Umbilical cord (tissue), 2 donors: ENCODE measurements around the gene ANKRD50. TPM values are rescaled to one million over a fixed set of nuclear protein-coding genes. Genes with fewer than 3 reads are reported as not detected.

ENCODE experiments used
- DNase-seq: peaks from one replicate; pipeline ENCODE4 v3.0.0-alpha.2; 2015; ENCODE audit warnings: low spot score
- total RNA-seq: library from RNA; depleted of rRNA; stranded (reverse); fragments of >200 nt; gene quantifications from one replicate; pipeline ENCODE4 v1.2.3, GENCODE V29; 2014; ENCODE audit warnings: low replicate concordance; ENCODE audit not compliant: insufficient read depth

Gene ANKRD50
- total RNA-seq, 1 donor from 2014 or later, result 69.1 TPM

DNA sequence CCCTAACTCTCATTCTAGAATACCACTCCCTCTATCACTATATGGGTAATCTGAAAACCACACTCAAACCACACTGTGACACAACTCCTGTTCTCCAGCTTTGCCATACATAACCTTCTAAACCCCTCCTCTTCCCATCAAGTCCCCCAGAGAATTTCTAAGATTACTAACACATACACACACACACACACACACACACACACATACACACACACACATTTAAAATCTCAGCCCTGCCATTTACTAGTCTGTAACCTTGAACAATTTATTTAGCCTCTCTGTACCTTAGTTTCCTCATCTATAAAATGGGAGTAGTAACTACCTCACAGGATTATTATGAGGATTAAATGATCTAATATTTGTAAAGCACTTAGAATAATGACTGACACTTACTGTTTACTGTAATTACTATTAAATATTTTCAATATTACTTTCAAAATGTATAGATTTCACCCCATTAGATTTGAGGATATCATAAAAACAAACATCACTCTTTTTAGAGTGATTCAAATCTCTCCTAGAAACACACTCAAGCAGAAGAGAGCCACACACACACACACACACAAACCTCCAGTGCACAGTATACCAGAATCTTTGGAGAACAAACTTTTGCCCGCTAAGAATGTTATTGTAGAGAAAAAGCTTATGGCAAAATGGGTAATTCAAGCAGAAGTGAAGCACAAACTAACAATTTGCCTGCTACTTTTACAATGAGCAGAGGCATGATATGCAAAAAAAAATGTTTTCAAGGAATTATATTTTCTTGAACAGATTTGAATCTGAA is 3.8 kb downstream of the ANKRD50 start:
- DNase-seq, result no peak

DNA sequence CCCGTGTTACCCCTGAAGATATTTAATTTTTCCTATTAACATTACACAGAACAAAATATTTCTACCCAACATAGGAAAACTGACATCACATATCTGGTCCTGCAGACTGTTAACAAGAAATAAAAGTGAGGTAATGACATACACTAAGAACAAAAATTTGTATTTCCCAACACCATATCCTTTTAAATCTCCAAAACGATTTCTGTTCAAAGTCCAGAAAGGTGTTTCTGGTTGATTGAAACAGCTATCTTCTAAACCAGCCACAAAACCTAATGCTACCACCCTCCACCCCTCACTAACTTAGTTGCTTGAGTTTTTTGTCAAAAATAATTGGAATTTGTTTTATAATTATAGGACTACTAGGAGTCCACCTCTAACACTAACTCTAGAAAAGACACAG is 7.1 kb downstream of the ANKRD50 start:
- DNase-seq, result no peak

DNA sequence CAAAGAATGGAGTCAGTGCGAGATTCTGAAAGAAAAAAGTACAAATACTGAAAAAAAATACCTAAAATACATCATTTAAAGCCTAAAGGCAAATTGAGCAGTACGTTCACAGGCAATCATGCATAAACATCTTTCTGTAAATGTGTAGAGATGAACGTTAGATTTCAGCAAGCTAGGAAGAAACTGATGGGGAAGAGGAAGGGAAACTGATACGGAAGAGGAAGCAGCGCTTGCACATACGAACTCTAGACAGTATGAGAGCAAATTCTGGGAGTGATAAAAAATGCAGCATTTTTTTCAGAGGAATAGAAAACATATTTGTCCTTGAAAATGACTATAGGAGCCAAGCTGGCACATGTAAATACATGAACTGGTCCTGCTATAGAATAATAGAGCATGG is 9.4 kb downstream of the ANKRD50 start:
- peak; percentile 5 for DNase-seq

DNA sequence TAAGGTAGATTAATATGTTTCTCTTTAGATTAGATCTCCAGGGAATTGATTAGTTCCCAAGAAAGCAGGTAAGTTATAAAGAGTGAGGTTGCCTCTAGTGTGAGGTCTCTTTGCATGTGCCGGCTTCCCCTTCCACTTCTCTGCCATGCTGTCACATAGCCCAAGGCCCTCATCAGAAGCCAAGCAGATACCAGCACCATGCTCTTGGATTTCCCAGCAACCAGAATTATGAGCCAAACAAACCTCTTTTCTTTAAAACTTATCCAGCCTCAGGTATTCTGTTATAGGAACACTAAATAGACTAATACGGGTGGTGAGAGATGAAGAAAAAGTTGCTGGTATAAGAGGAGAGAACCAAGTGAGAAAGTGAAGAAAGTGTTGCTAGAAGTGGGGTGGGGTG is 15.1 kb downstream of the ANKRD50 start:
- no peak for DNase-seq

DNA sequence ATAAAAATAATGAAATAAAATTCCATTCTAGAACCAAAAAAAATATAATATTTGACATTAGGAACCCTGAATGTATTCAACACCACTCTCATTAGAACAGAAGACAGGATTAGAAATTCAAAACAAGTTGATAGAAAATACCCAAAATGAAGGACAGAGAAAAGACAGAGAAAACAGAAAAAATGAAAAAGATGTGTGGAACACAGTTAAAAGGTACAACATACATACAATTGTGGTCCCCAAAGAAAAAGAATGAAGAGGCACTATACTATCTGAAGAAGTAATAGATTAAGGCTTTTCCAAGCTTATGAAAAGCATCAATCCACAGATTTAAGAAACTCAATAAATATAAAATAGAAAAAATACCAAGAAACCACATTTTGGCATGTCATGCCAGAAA is 16.4 kb downstream of the ANKRD50 start:
- DNase-seq, result no peak

DNA sequence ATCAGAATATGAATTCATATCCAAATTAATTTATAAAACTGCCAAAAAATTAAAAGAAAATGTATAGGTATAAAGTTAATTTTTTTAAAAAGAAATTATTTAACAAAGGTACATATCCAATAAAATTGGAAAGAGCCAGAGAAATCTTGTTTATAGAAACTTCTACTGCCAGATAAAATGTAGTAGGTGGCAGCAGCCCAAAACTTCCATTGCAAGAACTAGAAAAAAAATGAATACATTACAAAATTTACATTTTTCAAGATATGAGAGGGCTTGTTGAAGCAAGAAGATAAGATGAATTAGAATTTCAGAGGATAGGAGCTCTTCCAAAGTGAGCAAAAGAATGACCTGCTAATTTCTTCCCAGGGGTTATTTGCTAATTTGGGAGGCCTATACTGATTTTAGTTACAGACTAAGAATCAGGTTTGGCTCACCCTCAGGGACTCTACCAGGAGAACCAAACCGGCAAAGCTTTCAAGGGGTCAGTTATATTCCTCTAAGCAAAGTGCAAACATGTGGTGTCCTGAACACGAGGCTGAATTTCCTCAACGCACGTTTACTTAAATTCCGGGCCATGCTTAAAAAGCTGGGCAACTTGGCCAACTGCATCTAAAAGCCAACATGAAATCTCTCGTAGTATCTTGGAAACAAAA is 17.5 kb downstream of the ANKRD50 start:
- no peak for DNase-seq

DNA sequence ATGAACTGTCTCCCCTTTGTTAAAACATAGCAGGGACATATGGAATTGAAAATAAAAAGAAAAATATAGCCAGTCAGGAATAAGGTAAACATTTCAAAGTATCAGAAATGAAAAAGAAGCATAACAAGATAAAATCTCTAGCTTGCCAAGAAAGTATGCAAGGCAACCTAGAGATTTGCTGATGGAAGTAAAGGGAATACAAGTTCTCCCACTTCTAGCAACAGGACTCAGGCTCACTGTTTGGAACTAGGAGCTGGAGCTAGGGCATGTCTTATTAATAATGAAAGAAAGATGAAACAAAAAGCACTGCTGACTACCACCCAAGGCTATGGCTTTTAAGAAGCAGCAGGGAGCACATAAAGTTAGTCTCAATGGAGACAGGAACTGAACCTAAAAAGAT is 18.2 kb downstream of the ANKRD50 start:
- DNase-seq, result no peak

DNA sequence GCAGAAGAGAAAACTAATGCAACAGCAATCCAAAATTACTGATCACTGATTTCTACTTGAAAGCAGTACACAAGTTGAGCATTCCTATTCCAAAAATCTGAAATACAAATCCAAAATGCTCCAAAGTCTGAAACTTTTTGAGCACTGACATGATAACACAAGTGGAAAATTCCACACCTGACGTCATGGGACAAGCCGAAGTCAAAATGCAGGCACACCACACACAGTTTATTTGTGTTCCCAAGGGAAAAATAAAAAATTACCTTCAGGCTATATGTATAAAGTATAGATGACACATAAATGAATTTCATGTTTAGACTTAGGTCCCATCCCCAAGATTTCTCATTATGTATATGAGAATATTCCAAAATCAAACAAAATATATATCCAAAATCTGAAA is 20.7 kb downstream of the ANKRD50 start:
- DNase-seq, result no peak

DNA sequence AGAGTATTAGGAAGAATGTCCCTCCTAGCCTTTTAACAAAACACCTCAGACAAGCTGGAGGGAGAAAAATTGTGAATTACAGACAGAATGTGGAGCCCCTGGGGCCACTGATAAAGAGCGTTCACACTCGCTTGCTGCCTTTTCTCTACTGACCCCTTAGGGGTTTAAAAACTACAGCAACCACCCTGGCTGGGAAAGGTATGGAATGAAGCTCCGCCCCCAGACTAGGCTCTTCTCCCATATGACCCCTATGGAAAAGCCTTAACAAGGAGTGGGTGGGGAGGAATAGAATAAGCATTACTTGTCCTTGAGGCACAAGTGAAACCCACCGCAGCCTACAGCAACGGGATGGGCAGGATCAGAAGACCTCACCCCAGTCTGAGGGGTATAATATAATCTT is 26.3 kb downstream of the ANKRD50 start:
- no peak for DNase-seq

DNA sequence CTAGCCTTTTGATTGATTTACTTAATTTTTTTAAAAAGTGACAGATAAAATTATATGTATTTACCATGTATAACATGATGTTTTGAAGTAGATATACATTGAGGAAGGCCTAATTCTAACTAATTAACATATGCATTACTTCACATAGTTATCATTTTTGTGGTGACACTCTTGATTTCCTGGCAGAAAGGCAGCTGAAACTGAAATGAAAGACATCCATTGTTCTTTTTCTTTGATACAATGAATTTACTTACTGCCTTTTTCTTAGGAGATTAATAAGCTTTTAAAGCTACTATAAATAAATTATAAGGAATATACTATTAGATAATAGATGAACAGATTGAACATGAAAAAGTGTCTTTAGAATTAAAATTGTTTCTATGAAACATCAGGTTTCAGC is 26.7 kb downstream of the ANKRD50 start:
- no peak for DNase-seq

DNA sequence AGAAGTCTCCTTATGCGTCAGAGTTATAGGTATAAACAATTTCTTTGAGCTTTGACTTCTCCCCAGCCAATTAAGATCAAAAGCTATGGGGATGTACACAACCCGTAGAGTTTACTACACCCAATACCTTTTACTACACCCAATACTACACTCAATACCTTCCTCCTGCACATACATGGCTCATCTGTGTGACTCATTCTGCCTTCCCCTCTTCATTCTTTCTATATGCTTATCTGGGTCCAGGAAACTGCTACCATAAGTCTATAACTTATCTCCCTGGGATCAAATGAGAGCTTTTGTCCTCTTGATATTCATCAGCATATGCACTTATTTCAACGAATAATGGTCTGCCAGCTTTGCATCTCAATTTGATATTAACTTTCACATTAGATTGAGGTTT is 28.2 kb downstream of the ANKRD50 start:
- no peak for DNase-seq

DNA sequence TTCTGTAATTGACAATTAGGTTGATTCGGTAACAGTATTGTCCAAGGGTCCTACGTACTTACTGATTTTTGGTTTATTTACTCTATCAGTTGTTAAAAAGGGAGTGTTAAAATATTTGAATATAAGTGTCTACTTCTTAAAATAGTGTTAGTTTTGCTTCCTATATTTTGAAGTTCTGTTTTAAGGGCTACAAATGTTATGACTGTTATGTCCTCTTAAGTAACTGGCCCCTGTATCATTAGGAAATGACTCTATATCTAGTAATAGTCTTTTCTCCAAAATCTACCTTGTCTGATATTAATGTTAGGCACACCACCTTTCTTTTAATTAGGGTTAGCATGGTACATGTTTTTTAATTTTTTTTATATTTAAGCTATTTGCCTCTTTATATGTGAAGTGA is 30.1 kb downstream of the ANKRD50 start:
- DNase-seq, result no peak

DNA sequence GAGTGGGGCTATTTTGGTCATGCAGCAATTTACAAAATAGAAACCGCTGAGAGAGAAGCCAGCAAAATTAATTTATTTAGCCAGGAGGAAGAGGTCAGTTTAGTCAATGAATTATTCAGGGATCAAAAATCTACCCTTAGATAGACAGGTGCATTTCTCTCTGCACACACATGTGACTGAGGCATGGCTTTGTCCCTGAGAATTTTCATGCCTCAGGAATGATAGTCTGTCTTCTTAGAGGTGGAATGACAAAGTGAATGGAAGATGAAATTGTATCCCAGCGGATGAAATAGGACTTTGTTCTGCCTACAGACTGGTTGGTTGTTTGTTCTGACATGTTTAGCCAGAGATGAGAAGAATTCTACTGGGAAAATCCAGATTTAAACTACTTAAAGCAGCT is 46.0 kb downstream of the ANKRD50 start:
- no peak for DNase-seq

DNA sequence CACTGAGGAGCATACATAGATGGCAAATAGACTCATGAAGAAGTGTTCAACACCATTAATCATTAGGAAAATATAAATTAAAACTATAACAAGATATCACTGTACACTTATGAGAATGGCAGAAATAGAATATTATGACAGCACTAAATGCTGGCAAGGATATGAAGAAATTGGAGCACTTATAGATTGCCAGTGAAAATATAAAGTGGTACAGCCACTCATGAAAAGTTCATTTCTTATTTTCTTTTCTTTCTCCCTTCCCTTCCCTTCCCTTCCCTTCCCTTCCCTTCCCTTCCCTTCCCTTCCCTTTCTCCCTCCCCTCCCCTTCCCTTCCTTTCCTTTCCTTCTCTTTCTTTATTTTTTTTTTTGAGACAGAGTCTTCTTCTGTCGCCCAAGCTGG is 53.7 kb downstream of the ANKRD50 start:
- no peak for DNase-seq

DNA sequence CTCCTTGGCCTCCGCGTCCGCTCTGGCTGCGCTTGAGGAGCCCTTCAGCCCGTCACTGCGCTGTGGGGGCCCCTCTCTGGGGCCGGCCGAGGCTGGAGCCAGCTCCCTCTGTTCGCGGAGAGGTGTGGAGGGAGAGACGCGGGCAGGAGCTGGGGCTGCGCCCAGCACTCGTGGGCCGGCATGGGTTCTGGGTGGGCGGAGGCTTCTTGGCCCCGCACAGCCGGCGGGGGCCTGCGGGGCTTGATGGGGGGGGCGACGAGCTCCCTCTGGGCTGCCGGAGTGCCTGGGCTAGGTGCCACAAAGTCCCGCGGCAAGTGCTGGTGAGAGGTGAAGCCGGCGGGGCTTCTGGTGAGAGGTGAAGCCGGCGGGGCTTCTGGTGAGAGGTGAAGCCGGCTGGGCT is 61.9 kb downstream of the ANKRD50 start:
- no peak for DNase-seq

DNA sequence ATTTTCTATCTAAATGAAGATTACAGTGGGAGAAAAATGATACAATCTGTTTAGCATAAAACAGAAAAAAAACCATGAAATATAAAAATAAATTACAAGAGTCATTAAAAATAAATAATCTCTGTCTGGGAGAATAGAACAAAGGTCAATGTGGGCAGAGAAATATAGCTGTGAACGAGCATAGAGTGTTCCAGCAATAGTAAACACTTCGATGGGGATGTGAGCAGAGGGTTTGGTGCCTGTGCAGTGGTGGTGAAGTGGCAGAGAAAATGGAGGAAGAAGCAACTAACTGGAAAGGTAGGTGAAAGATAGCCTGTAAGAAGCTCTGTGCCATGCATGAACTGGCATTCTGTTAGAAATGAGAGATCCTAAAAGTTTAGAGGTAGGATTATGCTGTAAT is 64.9 kb downstream of the ANKRD50 start:
- no peak for DNase-seq

DNA sequence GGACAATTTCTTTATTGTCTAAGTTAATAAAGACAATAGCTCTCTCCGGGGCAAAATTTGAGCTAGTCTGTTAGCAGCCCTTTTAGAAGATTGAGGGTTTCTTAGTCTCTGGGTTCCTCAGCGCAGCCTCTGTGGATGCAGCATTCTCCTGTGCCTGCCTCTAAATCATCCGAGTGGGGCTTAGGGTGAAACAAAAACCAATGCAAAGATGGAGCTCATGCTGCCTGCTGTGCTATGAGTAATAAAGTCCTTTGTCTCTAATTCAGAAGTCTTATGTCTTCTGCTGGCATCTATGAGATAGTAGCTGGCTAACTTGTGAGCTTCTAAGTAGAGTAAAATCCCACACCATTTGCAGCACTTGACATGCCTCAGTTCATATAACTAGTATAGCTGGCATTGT is 67.9 kb downstream of the ANKRD50 start:
- DNase-seq, result no peak

DNA sequence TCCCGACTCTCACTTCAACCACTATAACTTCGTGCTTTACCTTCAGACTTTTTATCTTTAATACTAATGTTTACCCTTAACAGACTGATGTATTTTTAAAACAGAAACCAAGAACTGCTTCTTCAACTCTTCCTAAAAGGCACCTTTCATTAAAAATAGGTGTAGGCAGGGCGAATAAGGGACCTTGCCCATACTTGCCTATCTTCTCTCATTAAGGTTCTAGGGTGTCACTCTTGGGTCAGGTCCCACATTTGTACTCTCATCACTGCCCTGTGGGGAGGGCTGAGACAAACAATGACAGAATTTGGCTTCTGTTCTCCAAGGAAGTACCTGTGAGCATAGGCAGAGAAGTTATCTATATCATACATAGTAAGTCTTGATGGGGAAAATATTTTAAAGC is 69.7 kb downstream of the ANKRD50 start:
- no peak for DNase-seq

DNA sequence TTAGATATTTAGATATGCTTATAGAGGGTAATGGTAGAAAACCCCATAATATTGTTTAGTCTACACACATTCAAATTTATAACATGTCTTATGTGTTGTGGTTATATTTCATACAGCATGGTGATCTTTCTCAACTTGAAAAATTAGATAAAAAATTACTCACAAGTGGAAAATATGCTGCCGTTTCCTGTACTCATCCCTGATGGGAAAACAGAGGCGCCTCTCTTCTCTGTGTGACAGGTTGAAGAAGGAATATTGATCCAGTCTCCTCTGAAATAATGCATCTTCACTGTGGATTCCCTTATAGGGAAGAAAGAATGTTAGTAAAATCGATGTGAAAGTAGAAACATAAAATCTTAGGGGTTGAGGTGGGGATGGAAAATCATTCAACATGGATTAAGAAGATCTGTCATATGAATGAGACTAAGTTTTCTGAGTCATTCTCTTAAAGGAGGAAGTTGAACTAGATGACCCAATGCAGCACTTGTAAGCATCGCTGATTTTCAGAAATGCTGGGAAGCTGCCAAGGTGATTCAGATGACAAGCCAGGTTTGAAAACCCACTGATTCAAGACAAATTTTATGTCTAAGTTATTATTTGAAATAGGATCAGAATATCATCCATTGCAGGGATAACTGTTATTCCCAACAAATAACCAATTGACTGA is 70.7 kb downstream of the ANKRD50 start:
- DNase-seq, result peak; percentile 17

DNA sequence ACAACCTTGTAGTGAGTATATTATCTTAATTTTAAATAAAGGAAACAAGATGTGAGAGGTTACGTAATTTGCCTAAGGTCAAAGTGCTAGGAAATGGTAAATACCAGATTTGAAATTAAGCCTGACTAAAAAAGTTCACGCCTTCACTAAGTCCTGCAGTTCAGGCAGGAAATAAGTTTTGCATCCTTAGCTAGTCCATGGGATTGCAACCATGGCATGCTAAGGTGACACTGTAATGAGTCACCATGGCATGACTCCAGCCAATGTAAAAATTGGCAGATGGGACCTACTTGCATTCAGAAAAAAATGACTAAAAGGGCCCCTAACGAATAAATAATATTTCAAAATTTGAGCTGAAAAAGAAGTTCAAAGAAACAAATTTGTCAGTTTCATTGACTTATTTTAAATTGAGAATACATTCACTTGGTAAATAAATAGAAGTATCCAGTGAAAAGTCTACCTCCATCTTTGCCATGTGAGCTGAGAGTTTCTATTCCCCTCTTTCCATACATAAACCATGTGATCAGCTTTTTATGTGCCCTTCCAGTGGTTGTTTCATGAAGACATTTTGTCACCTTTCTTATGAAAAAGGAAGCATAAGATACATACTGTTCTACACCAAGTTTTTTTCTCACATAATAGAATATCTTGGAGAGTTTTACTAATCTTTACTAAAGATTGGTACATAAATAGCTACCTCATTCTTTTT is 72.4 kb downstream of the ANKRD50 start:
- DNase-seq, result no peak

DNA sequence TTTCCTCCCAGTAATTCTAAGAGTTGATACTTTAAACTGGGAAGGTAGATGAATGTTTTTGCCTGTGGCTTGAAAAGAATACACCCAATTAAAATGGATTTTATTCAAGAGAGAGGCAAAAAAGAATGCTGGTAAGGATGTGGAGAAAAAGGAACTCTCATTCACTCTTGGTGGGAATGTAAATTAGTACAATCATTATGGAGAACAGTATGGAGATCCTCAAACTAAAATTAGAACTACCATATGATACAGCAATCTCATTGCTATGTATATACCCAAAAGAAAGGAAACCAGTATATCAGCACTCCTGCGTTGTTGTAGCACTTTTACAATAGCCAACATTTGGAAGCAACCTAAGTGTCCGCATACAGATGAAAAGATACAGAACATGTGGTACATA is 75.2 kb downstream of the ANKRD50 start:
- DNase-seq, result no peak

DNA sequence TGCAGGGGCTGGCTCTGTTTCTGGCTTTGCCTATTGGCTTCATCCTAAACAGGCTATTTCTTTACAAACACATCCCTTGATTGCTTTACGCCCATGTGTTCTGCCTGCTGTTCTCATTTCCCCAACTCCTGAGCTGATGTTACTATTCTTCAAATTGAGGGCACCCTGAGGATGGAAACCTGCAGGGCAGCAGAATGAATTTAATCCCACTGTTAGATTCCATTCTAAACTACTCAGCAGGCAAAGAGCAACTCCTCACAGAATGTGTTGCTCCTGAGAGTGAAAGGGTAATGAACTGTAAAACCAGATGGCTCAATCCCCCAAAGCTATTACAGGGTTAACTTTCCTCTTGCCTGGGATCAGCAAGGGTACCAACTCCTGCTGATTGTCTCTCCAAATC is 75.7 kb downstream of the ANKRD50 start:
- DNase-seq, result no peak
